Caki2 (cell line): ENCODE data around the gene SLC25A38. TPM values are rescaled to one million over a fixed set of nuclear protein-coding genes. Genes with fewer than 3 reads are reported as not detected.
A peak's percentile ranks its signal among the peaks of the same experiment; 100 is the strongest.
"Not testable (repeated sequence)": the region's sequence is repeated elsewhere in the genome, so short reads cannot be mapped to it uniquely, and the experiment has no call there.

Source experiments
- DNase-seq: peaks from one replicate; pipeline ENCODE4 v3.0.0-alpha.2; 2015; ENCODE audit warnings: low read depth
- in situ Hi-C: cut with HindIII; loops from 2 replicates; pipeline ENCODE4 v1.10.0; 2016; ENCODE audit warnings: low sequenced_read_pairs, low pct_unique_long_range_greater_than_20kb, mixed read lengths
- total RNA-seq: library from RNA; depleted of rRNA; stranded (reverse); fragments of >200 nt; shearing (Covaris generic); gene quantifications from 2 replicates; pipeline ENCODE4 v1.2.3, GENCODE V29; 2014; ENCODE audit warnings: low replicate concordance

SLC25A38 gene
- total RNA-seq, 1 experiment from 2014 or later = 18.1 TPM

DNA sequence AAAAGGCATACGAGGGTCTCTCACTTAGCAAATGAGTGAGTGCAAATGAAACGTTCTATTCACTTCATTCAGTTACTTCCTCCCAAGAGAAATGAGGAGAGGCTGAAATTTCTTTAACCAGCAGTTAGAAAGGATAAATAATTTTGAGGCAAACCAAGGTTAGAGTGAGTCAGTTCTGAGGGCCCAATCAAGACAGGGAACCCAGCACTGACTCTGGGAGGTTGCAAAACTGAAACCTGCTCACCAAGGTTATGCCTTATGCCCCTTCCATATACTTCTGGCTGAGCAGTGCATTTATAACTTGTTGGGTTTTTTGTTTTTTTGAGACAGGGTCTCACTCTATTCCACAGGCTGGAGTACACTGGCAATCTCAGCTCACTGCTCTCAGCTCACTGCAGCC, 18.8 kb downstream of the SLC25A38 start:
- DNase-seq = no peak
- in situ Hi-C loops = no loop called here

- no peak for DNase-seq
- in situ Hi-C loops = no loop called here
Measured at GRCh38 chr3:39404943-39405686, 21.9 kb downstream of the SLC25A38 start.

- DNase-seq = no peak
- in situ Hi-C loops = no loop called here
Measured at GRCh38 chr3:39405687-39406367, 22.7 kb downstream of the SLC25A38 start.

- in situ Hi-C loops = no loop called here
- DNase-seq = peak; percentile 93
Measured at GRCh38 chr3:39406368-39407258, 23.4 kb downstream of the SLC25A38 start, which contains the start of gene RPSA. TSS of gene RPSA (plus strand) at chr3:39406720. CDS start at chr3:39407654, 934 bp downstream.

DNA sequence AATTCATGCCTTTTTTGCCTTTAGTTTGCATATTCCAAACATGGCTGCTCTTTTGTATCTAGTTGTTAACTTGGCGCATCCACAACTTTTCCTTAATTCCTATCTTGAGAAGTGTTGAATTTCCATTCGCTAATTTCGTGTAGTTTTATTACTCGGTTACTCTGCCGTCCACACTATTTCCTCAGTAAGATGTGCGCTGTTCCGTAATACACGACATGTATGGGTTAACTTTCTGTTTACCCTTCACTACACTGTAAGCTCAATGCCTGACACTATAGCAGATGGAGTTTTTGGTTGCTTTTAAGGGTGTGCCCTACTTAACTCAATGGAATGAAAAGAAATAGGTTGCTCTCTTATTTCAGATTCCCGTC, 24.1 kb downstream of the SLC25A38 start:
- no peak for DNase-seq
- in situ Hi-C loops = no loop called here

DNA sequence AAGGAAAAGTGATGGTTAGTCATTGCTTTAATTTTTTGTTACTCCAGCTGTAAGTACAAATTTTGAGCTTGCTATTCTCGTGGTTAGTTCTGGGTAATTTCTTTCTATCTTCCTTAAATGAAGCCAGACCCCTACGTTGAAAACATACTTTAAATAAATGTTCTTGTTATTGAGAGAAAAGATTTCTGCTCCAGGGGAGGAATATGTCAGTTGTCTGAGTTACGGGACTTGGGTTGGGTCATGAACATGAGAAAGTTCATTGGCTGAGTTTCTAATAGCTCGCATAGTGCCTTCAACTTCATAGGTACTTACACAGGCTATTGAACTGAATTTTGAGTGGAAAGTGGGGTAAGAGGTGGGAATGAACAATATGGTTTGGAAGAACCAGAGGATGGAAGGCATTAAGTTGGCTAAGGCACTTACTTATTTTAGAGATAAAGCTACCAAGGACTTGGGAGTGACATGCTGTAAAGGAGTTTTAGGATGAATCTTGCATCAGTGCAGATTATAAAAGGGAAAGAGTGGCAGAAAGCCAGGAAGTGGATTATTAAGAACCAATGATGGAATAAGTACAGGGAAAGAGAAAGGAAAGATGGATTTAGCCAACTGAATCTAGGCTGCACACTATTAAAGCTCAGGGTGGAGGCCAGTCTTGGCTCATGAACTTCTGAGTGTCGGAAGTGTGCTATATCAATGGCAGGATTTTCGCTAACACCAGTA, 24.8 kb downstream of the SLC25A38 start:
- in situ Hi-C loops = no loop called here

DNA sequence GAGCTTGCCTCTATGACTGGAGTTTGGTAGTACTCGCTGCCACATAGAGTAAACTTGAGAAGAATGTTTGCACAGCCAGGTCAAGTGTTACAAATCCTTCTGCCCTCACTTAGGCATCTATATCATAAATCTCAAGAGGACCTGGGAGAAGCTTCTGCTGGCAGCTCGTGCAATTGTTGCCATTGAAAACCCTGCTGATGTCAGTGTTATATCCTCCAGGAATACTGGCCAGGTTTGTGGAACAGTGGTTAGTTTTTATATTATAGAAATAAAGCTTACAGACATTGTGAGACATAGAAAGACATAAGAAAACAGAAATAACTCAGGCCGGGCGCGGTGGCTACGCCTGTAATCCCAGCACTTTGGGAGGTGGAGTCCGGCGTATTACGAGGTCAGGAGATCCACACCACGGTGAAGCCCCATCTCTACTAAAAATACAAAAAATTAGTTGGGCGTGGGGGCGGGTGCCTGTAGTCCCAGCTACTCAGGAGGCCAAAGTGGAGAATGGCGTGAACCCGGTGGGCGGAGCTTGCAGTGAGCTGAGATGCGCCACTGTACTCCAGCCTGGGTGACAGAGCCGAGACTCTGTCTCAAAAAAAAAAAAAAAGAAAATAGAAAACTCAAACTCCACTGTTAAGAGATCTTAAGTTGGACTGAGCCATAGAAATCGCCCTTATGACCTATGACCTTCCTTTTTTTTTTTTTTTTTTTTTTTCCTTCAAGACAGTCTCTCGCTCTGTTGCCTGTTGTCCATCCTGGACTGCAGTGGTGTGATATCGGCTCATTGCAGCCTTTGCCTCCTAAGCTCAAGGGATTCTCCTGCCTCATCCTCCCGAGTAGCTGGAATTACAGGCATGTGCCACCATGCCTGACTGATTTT, 25.6 kb downstream of the SLC25A38 start:
- in situ Hi-C loops = no loop called here
- DNase-seq = no peak

More for the DNA sequence above, 24.8 kb downstream of the SLC25A38 start:
- no peak for DNase-seq

GRCh38 chr3:39409514-39410136, 26.5 kb downstream of the SLC25A38 start:
- in situ Hi-C loops = no loop called here
- no peak for DNase-seq

DNA sequence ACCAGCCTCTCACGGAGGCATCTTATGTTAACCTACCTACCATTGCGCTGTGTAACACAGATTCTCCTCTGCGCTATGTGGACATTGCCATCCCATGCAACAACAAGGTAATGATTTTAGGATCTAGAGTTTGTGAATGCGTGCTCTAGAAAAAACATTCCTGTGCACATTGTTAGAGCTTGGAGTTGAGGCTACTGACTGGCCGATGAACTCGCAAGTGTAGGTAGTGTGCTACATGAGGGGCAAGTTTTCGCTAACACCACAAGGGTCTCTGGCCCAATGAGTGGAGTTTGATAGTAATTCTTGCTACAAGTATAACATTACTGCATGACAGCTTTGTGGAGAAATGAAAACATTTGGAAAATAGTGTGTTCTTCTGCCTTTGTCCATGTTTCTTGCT, 27.7 kb downstream of the SLC25A38 start:
- DNase-seq = no peak
- in situ Hi-C loops = no loop called here

- DNase-seq = no peak
- in situ Hi-C loops = no loop called here
Measured at GRCh38 chr3:39412668-39413260, 29.6 kb downstream of the SLC25A38 start.

DNA sequence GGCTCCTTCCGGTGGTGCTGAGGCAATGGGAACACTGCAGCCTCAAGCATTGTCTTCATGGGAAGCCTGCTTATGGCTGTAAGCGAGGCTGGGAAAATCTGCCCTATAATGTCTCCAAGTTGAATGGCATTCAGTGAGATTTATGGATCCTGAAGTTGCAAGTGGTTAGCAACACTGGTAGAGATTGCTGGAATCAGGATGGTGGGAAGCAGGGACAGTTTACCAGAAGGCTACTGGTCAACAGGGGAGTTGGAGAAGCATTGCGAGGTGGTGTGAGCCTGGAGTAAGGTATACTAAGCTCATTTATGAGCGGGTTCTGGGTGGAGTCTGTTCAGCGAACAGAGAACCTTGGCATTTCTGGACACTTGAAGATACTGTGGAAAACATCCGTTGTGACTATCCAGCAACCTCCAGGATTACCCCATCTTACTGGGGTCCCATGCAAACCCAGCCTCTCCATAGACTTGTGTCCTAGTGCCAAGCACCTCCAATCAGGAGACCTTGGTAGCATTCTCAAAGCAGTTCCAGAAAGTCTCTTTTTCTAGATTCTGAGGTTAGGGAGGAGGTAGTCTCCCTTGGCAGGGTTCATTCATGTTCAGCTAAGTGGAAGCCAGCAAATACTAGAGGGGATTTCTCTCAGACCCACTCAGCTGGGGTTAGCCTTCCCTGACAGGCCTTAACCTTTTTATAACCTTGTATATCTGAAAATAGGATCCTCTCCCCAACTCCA, 30.7 kb downstream of the SLC25A38 start:
- in situ Hi-C loops = no loop called here

GRCh38 chr3:39414421-39414907, 31.3 kb downstream of the SLC25A38 start:
- DNase-seq = no peak
- in situ Hi-C loops = no loop called here

More for the DNA sequence above, 30.7 kb downstream of the SLC25A38 start:
- DNase-seq = no peak

DNA sequence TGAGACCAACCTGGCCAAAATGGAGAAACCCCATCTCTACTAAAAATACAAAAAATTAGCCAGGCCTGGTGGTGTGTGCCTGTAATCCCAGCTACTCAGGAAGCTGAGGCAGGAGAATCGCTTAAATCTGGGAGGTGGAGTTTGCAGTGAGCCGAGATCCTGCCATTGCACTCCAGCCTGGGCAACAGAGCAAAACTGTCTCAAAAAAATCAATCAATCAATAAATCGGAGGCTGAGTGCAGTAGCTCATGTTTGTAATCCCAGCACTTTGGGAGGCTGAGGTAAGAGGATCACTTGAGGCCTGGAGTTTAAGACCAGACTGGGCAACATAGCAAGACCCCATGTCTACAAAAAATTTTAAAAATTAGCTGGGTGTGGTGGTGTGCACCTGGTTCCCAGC, 32.1 kb downstream of the SLC25A38 start:
- in situ Hi-C loops, DNase-seq: not testable (repeated sequence)

DNA sequence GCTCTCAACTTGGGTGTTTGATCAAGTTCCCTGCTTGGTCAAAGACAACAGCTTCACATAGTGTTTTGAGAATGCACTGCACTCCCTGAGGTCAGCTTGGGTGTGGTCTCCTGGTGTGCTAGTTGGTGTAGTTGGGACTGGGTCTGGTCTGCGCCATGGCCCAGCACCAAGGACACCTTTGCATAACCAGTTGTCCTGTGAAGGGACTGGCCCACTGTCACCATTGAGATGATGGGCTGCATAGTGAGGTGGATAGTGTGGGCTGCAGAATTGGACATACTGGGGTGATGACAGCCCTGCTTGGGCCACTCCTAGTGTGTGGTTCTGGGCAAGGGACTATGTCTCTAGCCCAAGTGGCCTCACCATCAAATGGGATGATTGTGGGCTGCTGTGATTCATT, 32.8 kb downstream of the SLC25A38 start:
- no peak for DNase-seq

GRCh38 chr3:39416998-39417397, 33.8 kb downstream of the SLC25A38 start:
- not testable (repeated sequence) for DNase-seq

More for the DNA sequence above, 32.8 kb downstream of the SLC25A38 start:
- in situ Hi-C loops = no loop called here

More at GRCh38 chr3:39416998-39417397, 33.8 kb downstream of the SLC25A38 start:
- in situ Hi-C loops = not testable (repeated sequence)
